Uterus (tissue), 4 donors: ENCODE measurements around the gene UHMK1. TPM values are rescaled to one million over a fixed set of nuclear protein-coding genes. Genes with fewer than 3 reads are reported as not detected.
"Not testable (repeated sequence)": the region's sequence is repeated elsewhere in the genome, so short reads cannot be mapped to it uniquely, and the experiment has no call there.

Source experiments
- DNase-seq, 2 donors: peaks; one replicate each; pipeline ENCODE4 v3.0.0-alpha.2; 2019 to 2020
- H3K27ac ChIP-seq, 2 donors: fragments of 200-600 bp; sonication (generic); 1 replicate in 1 of 2; 2 replicates in 1 of 2; pipeline ENCODE4 v1.5.1; 2016 to 2018
- H3K27me3 ChIP-seq, 2 donors: fragments of 200-600 bp; sonication (generic); one replicate each; pipeline ENCODE4 v1.5.1; 2018 to 2019; ENCODE audit warnings: control low read depth in 1 of 2
- H3K36me3 ChIP-seq, 2 donors: fragments of 200-600 bp; sonication (generic); one replicate each; pipeline ENCODE4 v1.5.1; 2019; ENCODE audit warnings: control low read depth in 1 of 2
- H3K4me1 ChIP-seq, 2 donors: fragments of 200-600 bp; sonication (generic); one replicate each; pipeline ENCODE4 v1.5.1; 2018 to 2019; ENCODE audit warnings: control low read depth in 1 of 2
- H3K4me3 ChIP-seq, 2 donors: fragments of 200-600 bp; sonication (generic); 1 replicate in 1 of 2; 2 replicates in 1 of 2; pipeline ENCODE4 v1.5.1; 2018 to 2019; ENCODE audit warnings: mild to moderate bottlenecking in 1 of 2
- H3K9me3 ChIP-seq, 2 donors: fragments of 200-600 bp; sonication (generic); one replicate each; pipeline ENCODE4 v1.5.1; 2019; ENCODE audit warnings: control low read depth in 1 of 2
- POLR2A ChIP-seq, 2 donors: fragments of 450-650 bp; IDR thresholded peaks; one replicate each; pipeline ENCODE4 v1.6.1; 2016; ENCODE audit warnings: antibody characterized with exemption in 2 of 2, mild to moderate bottlenecking in 1 of 2, moderate library complexity in 1 of 2
- intact Hi-C: fragments of 100-400 bp; cut with DNase I; formaldehyde crosslinking; loops from one replicate; pipeline ENCODE4 v1.15.1; 2023; ENCODE audit warnings: low total_unique reads
- total RNA-seq, 4 donors: library from RNA; depleted of rRNA in 3 of 4; stranded (reverse); fragments of >200 nt in 3 of 4; gene quantifications; one replicate each; pipeline versions ENCODE4 v1.1.0 to v1.2.4, GENCODE V29; 2014 to 2023
- TF ChIP-seq, protein P1 (sequence below), 4 experiments: fragments of 200-600 bp in 2 of 4; fragments of 450-650 bp in 2 of 4; sonication (generic) in 2 of 4; IDR thresholded peaks; one replicate each; pipeline ENCODE4 v1.5.1; 2016 to 2019; ENCODE audit warnings: antibody characterized with exemption in 4 of 4, mild to moderate bottlenecking in 2 of 4, moderate library complexity in 1 of 4
- donor health status: DM: yes; HTN: yes; CAD: no.

The UHMK1 gene, protein sequence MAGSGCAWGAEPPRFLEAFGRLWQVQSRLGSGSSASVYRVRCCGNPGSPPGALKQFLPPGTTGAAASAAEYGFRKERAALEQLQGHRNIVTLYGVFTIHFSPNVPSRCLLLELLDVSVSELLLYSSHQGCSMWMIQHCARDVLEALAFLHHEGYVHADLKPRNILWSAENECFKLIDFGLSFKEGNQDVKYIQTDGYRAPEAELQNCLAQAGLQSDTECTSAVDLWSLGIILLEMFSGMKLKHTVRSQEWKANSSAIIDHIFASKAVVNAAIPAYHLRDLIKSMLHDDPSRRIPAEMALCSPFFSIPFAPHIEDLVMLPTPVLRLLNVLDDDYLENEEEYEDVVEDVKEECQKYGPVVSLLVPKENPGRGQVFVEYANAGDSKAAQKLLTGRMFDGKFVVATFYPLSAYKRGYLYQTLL
- 10 to 100 TPM in 3 of 4 donors, 1 to 10 TPM in 1; 9.2 to 58.8 (median 31.6) TPM for total RNA-seq

DNA sequence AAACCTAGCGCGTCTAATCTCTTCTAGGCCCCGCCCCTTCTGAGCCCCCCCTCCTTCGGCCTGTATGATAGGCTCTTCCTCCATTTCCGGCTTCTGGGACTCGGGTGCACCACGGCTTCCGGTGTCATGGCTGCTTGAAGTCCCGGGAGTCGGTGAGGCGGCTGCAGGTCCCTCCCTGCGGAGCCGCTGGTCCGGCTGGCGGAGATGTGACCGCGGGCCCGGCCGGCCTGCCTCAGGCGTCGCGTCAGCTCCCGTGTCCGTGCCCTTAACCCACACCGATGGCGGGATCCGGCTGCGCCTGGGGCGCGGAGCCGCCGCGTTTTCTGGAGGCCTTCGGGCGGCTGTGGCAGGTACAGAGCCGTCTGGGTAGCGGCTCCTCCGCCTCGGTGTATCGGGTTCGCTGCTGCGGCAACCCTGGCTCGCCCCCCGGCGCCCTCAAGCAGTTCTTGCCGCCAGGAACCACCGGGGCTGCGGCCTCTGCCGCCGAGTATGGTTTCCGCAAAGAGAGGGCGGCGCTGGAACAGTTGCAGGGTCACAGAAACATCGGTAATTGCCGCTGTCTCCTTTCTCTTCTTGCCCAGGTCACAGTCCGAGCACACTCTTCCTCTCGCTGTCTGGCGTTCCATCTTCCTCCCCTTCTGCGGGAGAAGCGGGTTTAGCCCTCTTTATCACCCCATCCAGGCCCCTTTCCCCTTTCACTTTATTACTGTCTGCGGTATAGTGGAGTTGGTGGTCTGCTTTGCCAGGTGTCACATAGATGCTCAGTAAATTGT is at the start of gene UHMK1:
Gene UHMK1, plus strand, starts transcription at position 96 of the 773 bp plus-strand sequence. Its CDS starts 183 bp downstream, at position 279.
- H3K4me3 ChIP-seq = peak within 1 kb of the TSS; percentile 95 to 100
- no peaks in the 10 kb centered on the region for H3K36me3 ChIP-seq
- peak within 1 kb of the TSS; percentile 89 to 94 for H3K27ac ChIP-seq
- H3K9me3 ChIP-seq = no peaks in the 10 kb centered on the region
- no peaks in the 10 kb centered on the region for H3K4me1 ChIP-seq
- intact Hi-C loops = loop anchor here (10.0 kb wide), 1 partner anchor 57 kb away; no protein-coding TSS in a partner anchor
- H3K27me3 ChIP-seq = no peaks in the 10 kb centered on the region
- DNase-seq = peak; percentile 85 to 93
- TF ChIP-seq POLR2A (IDR thresholded peaks at IDR 0.05) = peak; percentile 54 to 56
- TF ChIP-seq, protein P1, sequence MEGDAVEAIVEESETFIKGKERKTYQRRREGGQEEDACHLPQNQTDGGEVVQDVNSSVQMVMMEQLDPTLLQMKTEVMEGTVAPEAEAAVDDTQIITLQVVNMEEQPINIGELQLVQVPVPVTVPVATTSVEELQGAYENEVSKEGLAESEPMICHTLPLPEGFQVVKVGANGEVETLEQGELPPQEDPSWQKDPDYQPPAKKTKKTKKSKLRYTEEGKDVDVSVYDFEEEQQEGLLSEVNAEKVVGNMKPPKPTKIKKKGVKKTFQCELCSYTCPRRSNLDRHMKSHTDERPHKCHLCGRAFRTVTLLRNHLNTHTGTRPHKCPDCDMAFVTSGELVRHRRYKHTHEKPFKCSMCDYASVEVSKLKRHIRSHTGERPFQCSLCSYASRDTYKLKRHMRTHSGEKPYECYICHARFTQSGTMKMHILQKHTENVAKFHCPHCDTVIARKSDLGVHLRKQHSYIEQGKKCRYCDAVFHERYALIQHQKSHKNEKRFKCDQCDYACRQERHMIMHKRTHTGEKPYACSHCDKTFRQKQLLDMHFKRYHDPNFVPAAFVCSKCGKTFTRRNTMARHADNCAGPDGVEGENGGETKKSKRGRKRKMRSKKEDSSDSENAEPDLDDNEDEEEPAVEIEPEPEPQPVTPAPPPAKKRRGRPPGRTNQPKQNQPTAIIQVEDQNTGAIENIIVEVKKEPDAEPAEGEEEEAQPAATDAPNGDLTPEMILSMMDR (IDR thresholded peaks at IDR 0.05) = no peak

DNA sequence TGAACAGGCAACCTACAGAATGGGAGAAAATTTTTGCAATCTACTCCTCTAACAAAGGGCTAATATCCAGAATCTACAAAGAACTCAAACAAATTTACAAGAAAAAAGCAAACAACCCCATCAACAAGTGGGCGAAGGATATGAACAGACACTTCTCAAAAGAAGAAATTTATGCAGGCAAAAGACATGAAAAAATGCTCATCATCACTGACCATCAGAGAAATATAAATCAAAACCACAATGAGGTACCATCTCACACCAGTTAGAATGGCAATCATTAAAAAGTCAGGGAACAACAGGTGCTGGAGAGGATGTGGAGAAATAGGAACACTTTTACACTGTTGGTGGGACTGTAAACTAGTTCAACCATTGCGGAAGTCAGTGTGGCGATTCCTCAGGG is 43.3 kb upstream of the UHMK1 start:
- H3K4me3 ChIP-seq, intact Hi-C loops, H3K27ac ChIP-seq, H3K27me3 ChIP-seq, H3K36me3 ChIP-seq, H3K4me1 ChIP-seq, DNase-seq, H3K9me3 ChIP-seq: not testable (repeated sequence)

DNA sequence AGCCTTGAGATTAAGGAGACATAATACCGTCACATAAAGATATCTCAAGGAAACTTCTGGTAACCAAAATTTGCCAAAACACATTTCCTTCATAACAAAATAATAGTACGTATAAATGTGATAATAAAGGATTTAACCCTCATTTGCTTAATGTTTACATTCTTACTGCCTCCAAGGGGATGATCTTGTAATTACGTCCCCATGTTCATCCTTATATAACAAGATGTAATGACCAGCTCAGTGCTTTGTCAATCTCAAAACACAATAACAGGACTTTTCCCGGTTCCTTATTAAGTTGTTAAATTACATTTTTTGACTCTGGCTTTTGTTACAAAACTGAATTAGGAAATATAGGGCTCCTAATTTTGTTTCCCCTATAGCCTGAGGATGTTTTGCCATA is 41.3 kb upstream of the UHMK1 start:
- Histone ChIP-seq H3K27ac (no peak overlapping the region), H3K4me1 (no peaks in the 10 kb centered on the region), H3K9me3 (no peaks in the 10 kb centered on the region), H3K27me3 (no peaks in the 10 kb centered on the region), H3K36me3 (no peaks in the 10 kb centered on the region), H3K4me3 (no peak overlapping the region)
- TF ChIP-seq POLR2A (IDR thresholded peaks at IDR 0.05) = no peak
- TF ChIP-seq, protein P1 (IDR thresholded peaks at IDR 0.05) = no peak
- DNase-seq = no peak
- intact Hi-C loops = no loop called here

DNA sequence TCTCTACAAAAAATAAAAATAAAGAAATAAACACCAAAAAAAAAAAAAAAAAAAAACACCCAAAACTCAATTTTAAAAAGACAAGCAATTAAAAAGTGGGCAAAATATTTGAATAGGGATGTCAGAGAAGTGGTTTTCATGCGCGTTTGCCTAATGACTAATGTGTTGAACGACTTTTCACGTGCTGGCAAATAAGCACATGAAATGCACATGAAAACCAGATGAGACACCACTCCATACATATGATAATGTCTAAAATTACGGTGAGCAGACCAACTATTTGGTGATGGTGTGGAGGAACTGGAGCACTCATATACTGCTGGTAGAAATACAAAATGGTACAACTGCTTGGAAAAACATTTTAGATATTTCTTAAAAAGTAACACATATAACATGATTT is 39.4 kb upstream of the UHMK1 start:
- Histone ChIP-seq H3K4me3 (no peak overlapping the region), H3K27ac (no peak overlapping the region), H3K9me3 (no peaks in the 10 kb centered on the region), H3K4me1 (no peaks in the 10 kb centered on the region), H3K36me3 (no peaks in the 10 kb centered on the region), H3K27me3 (no peaks in the 10 kb centered on the region)
- TF ChIP-seq, protein P1 (IDR thresholded peaks at IDR 0.05) = no peak
- TF ChIP-seq POLR2A (IDR thresholded peaks at IDR 0.05) = no peak
- no peak for DNase-seq
- intact Hi-C loops = no loop called here

DNA sequence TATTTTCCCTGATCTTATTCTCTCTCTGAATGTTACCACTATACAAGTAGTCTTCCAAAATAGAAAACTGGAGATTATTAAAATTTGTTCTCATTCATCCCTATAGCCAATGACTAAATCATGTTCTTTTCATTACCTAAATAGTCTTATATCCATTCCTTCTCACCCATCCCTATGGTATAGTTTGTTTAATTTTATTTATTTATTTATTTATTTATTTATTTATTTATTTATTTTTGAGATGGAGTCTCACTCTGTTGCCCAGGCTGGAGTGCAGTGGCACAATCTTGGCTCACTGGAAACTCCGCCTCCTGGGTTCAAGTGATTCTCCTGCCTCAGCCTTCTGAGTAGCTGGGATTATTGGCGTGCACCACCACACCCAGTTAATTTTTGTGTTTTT is 35.2 kb upstream of the UHMK1 start:
- intact Hi-C loops, H3K4me1 ChIP-seq, H3K9me3 ChIP-seq: not testable (repeated sequence)

DNA sequence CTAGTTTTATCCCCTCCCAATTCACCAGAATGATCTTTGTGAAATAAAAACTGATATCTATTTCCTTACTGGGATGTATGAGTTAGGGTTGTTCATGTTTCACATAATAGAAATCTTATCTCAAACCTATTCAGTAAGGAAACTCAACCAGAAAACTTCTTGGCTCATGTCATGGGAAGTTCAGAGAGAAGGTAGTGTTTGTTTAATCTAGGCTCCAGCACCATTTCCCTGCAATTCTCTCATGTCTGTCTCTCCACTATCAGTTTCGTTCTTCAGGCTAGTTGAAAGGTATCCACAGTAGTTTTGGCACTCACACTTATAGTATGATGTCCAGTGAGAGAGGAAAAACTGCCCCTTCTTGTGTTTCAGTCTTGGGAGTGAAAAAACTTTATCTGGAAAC is 34.6 kb upstream of the UHMK1 start:
- no peak for DNase-seq
- H3K9me3 ChIP-seq = no peaks in the 10 kb centered on the region
- intact Hi-C loops = no loop called here
- no peak overlapping the region for H3K27ac ChIP-seq
- H3K27me3 ChIP-seq = no peaks in the 10 kb centered on the region
- H3K4me3 ChIP-seq = no peak overlapping the region
- no peak for TF ChIP-seq POLR2A (IDR thresholded peaks at IDR 0.05)
- TF ChIP-seq, protein P1 (IDR thresholded peaks at IDR 0.05) = no peak
- H3K36me3 ChIP-seq = no peaks in the 10 kb centered on the region
- H3K4me1 ChIP-seq = no peaks in the 10 kb centered on the region

More for the DNA sequence above, 35.2 kb upstream of the UHMK1 start:
- not testable (repeated sequence) for H3K27ac ChIP-seq, DNase-seq, H3K36me3 ChIP-seq, H3K4me3 ChIP-seq, H3K27me3 ChIP-seq
